Ovary (tissue), 9 donors: Measurements from ENCODE around the gene SON. TPM values are rescaled to one million over a fixed set of nuclear protein-coding genes. Genes with fewer than 3 reads are reported as not detected.
"Not testable (repeated sequence)": the region's sequence is repeated elsewhere in the genome, so short reads cannot be mapped to it uniquely, and the experiment has no call there.

Experiments
- DNase-seq, 5 donors: peaks; one replicate each; pipeline ENCODE4 v3.0.0-alpha.2; 2019 to 2020
- H3K27ac ChIP-seq, 2 donors: fragments of 200-600 bp; one replicate each; pipeline versions ENCODE4 v1.5.1 to v1.8.0; 2019 to 2022
- H3K27me3 ChIP-seq: fragments of 200-600 bp; one replicate; pipeline ENCODE4 v1.8.0; 2022
- H3K36me3 ChIP-seq: fragments of 200-600 bp; sonication (generic); one replicate; pipeline ENCODE4 v1.5.1; 2019
- H3K4me1 ChIP-seq: one replicate; pipeline ENCODE4 v1.8.1; 2013; ENCODE audit warnings: mild to moderate bottlenecking, moderate library complexity; ENCODE audit not compliant: insufficient read depth
- H3K4me3 ChIP-seq: fragments of 200-600 bp; sonication (generic); one replicate; pipeline ENCODE4 v1.5.1; 2017
- H3K9me3 ChIP-seq, 2 donors: fragments of 200-600 bp in 1 of 2; sonication (generic) in 1 of 2; one replicate each; pipeline versions ENCODE4 v1.5.1 to v1.8.1; 2013 to 2019; ENCODE audit warnings: mild to moderate bottlenecking in 1 of 2, moderate library complexity in 1 of 2
- EP300 ChIP-seq: sonication (generic); formaldehyde crosslinking; IDR thresholded peaks from one replicate; pipeline ENCODE4 v1.6.1; 2017; ENCODE audit warnings: antibody characterized with exemption
- POLR2A ChIP-seq: fragments of 450-650 bp; IDR thresholded peaks from one replicate; pipeline ENCODE4 v1.6.1; 2017; ENCODE audit warnings: antibody characterized with exemption, mild to moderate bottlenecking, moderate library complexity
- WGBS, 3 donors: extraction: QIAGEN DNeasy Blood & Tissue Kit in 1 of 3; methylation state at CpG; one replicate each; pipeline versions ENCODE4 v1.1.5 to v1.1.7; 2013 to 2017; 5-methylcytosine and 5-hydroxymethylcytosine counted together
- intact Hi-C, 4 donors: fragments of 100-400 bp; cut with DNase I; formaldehyde crosslinking; loops; one replicate each; pipeline versions ENCODE4 v1.11.0 to v1.15.1; 2022 to 2023
- polyA plus RNA-seq, 2 donors: library from polyadenylated mRNA; stranded (reverse); fragments of 200-250 nt in 1 of 2; fragments of 350-450 nt in 1 of 2; fragmentation: Illumina TruSeq in 1 of 2; extraction: RNeasy Lipid Tissue Mini Kit (QIAGEN cat#74804) in 1 of 2; gene quantifications; one replicate each; pipeline ENCODE4 v1.2.3, GENCODE V29; 2013 to 2014
- total RNA-seq, 7 donors: library from RNA; depleted of rRNA in 2 of 7; stranded (reverse); fragments of >200 nt in 2 of 7; fragmentation: NEBNext Ultra II Directional in 3 of 7; extraction: Animal tissue kit (Norgen Biotek cat#: 25700) in 3 of 7; gene quantifications; one replicate each; pipeline versions ENCODE4 v1.1.0 to v1.2.4, GENCODE V29; 2016 to 2023
- TF ChIP-seq, protein P1 (sequence below), 3 donors: fragments of 450-650 bp in 2 of 3; fragments of 200-600 bp in 1 of 3; IDR thresholded peaks; one replicate each; pipeline versions ENCODE4 v1.5.1 to v1.8.0; 2016 to 2022; ENCODE audit warnings: antibody characterized with exemption in 3 of 3, mild to moderate bottlenecking in 1 of 3
- donor health status: DM: no; HTN: no; CAD: no; lungs with moderate emphysema.
- donor health status: DM: no; HTN: no; CAD: no.
- donor health status: Bipolar disorder and iron deficiency.
- donor health status: DM: yes; HTN: yes; CAD: no.
- donor health status: DM: no; HTN: no; CAD: no.
- donor health status: DM: yes; HTN: yes; CAD: no.

The SON gene
- total and polyA plus RNA-seq, 9 donors = 107 to 351 (median 263) TPM

DNA sequence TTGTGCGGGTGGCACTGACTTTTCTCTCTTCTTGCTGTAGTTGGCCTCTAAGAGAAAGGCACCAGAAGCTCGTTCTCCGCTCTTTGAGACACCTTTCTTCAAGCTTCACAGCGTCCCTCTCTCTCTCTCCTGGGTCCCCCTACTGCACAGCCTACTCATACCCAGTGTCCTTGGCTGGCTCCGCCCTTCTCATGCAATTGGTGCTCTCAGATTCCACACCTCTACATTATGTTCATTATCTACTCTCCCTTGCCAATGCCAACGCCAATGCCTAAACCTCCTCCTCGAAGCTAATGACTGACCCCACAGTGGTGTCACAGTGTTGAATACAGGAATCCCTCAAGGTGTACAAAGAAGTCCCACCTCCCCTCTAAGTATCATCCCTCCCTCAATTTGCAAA lies 46.5 kb upstream of the SON start:
- Histone ChIP-seq H3K9me3 (no peaks in the 10 kb centered on the region), H3K27ac (no peak overlapping the region), H3K27me3 (no peaks in the 10 kb centered on the region), H3K4me3 (no peak overlapping the region), H3K4me1 (no peaks in the 10 kb centered on the region), H3K36me3 (no peaks in the 10 kb centered on the region)
- TF ChIP-seq, protein P1, sequence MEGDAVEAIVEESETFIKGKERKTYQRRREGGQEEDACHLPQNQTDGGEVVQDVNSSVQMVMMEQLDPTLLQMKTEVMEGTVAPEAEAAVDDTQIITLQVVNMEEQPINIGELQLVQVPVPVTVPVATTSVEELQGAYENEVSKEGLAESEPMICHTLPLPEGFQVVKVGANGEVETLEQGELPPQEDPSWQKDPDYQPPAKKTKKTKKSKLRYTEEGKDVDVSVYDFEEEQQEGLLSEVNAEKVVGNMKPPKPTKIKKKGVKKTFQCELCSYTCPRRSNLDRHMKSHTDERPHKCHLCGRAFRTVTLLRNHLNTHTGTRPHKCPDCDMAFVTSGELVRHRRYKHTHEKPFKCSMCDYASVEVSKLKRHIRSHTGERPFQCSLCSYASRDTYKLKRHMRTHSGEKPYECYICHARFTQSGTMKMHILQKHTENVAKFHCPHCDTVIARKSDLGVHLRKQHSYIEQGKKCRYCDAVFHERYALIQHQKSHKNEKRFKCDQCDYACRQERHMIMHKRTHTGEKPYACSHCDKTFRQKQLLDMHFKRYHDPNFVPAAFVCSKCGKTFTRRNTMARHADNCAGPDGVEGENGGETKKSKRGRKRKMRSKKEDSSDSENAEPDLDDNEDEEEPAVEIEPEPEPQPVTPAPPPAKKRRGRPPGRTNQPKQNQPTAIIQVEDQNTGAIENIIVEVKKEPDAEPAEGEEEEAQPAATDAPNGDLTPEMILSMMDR (IDR thresholded peaks at IDR 0.05) = no peak
- TF ChIP-seq POLR2A = no peak
- no peak for TF ChIP-seq EP300
- no peak for DNase-seq
- WGBS, 3 donors = 51 to 54% (median 52%) methylated on average over 7 of the region's 7 CpGs
- intact Hi-C loops = no loop called here

GRCh38 chr21:33505833-33506232 lies 37.0 kb upstream of the SON start:
- no peak overlapping the region for H3K27ac ChIP-seq
- no peak for DNase-seq
- 94 to 97% (median 95%) methylated on average over 8 of the region's 8 CpGs for WGBS, 3 donors

GRCh38 chr21:33507003-33507402 lies 35.8 kb upstream of the SON start:
- DNase-seq, H3K4me1 ChIP-seq, H3K36me3 ChIP-seq, H3K4me3 ChIP-seq, intact Hi-C loops, H3K9me3 ChIP-seq, H3K27me3 ChIP-seq, H3K27ac ChIP-seq: not testable (repeated sequence)
- WGBS, 3 donors = 97 to 100% (median 100%) methylated on average over 1 of the region's 1 CpG

More at GRCh38 chr21:33505833-33506232, 37.0 kb upstream of the SON start:
- no peak overlapping the region for H3K4me3 ChIP-seq
- TF ChIP-seq, protein P1 (IDR thresholded peaks at IDR 0.05) = no peak
- TF ChIP-seq POLR2A (no peak), EP300 (no peak)
- H3K4me1 ChIP-seq = no peaks in the 10 kb centered on the region
- no peaks in the 10 kb centered on the region for H3K27me3 ChIP-seq
- intact Hi-C loops = no loop called here
- no peaks in the 10 kb centered on the region for H3K9me3 ChIP-seq
- H3K36me3 ChIP-seq = no peaks in the 10 kb centered on the region

GRCh38 chr21:33510826-33511225 lies 32.0 kb upstream of the SON start:
- H3K36me3 ChIP-seq = no peaks in the 10 kb centered on the region

GRCh38 chr21:33511639-33512038 lies 31.2 kb upstream of the SON start:
- no peaks in the 10 kb centered on the region for H3K4me1 ChIP-seq
- H3K36me3 ChIP-seq = no peaks in the 10 kb centered on the region
- 95 to 99% (median 96%) methylated on average over 4 of the region's 4 CpGs for WGBS, 3 donors
- no peaks in the 10 kb centered on the region for H3K27me3 ChIP-seq
- no peak overlapping the region for H3K4me3 ChIP-seq
- H3K9me3 ChIP-seq = no peaks in the 10 kb centered on the region
- intact Hi-C loops = no loop called here
- no peak for DNase-seq
- TF ChIP-seq EP300 = no peak
- TF ChIP-seq POLR2A = no peak
- TF ChIP-seq, protein P1 (IDR thresholded peaks at IDR 0.05) = no peak
- H3K27ac ChIP-seq = no peak overlapping the region

More at GRCh38 chr21:33510826-33511225, 32.0 kb upstream of the SON start:
- no peaks in the 10 kb centered on the region for H3K27me3 ChIP-seq
- H3K9me3 ChIP-seq = no peaks in the 10 kb centered on the region
- 92 to 95% (median 94%) methylated on average over 8 of the region's 8 CpGs for WGBS, 3 donors
- no peak overlapping the region for H3K4me3 ChIP-seq
- intact Hi-C loops = no loop called here
- no peak for DNase-seq
- H3K4me1 ChIP-seq = no peaks in the 10 kb centered on the region
- TF ChIP-seq, protein P1 (IDR thresholded peaks at IDR 0.05) = no peak
- TF ChIP-seq EP300 (no peak), POLR2A (no peak)
- no peak overlapping the region for H3K27ac ChIP-seq
